Endothelial cell of umbilical vein (primary cell): Measurements from ENCODE around the gene LHFPL4. TPM values are rescaled to one million over a fixed set of nuclear protein-coding genes. Genes with fewer than 3 reads are reported as not detected.

ENCODE experiments used
- BruUV-seq: library from RNA; stranded (reverse); fragments of 400-500 nt; replicated peaks from 2 replicates; lab custom pipeline; 2021; lab: Mats Ljungman, UMichigan
- CTCF ChIA-PET: fragments of 300-600, 350-600 bp; sonication (Branson Sonifier 250); formaldehyde crosslinking; loops from one replicate; lab custom pipeline; 2021; ENCODE audit warnings: antibody characterized with exemption, inconsistent platforms; lab: Charles Lee
- POLR2A ChIA-PET: fragments of 300-600, 350-600 bp; sonication (Branson Sonifier 250); formaldehyde crosslinking; loops from one replicate; lab custom pipeline; 2021; ENCODE audit warnings: antibody characterized with exemption, inconsistent platforms; lab: Charles Lee
- DNase-seq: peaks from one replicate; pipeline ENCODE4 v3.0.0-alpha.2; 2011; ENCODE audit warnings: low read depth, low spot score
- FAIRE-seq: peaks from 2 replicates; lab custom pipeline; 2011; peaks lifted over from hg19 to GRCh38; lab: Jason Lieb, UNC
- H2AFZ ChIP-seq: 2 replicates; pipeline ENCODE4 v1.6.0; 2012; ENCODE audit warnings: low read depth, low read length, control low read depth, inconsistent platforms
- H3K27ac ChIP-seq: 2 replicates; pipeline ENCODE4 v1.5.1; 2011; ENCODE audit warnings: low read depth, mild to moderate bottlenecking, control low read depth, low read length, moderate library complexity; ENCODE audit not compliant: insufficient read depth
- H3K27me3 ChIP-seq, 2 experiments: 2 replicates each; pipeline versions ENCODE4 v1.6.0 to v1.6.1; 2011; ENCODE audit warnings: low read length in 2 of 2, mixed read lengths in 1 of 2; ENCODE audit not compliant: control insufficient read depth in 2 of 2, insufficient read depth in 2 of 2
- H3K36me3 ChIP-seq, 2 experiments: 2 replicates in 1 of 2; 3 replicates in 1 of 2; pipeline ENCODE4 v1.5.1; 2011; ENCODE audit warnings: low read length in 2 of 2, mild to moderate bottlenecking in 1 of 2, moderate library complexity in 1 of 2; ENCODE audit not compliant: control insufficient read depth in 2 of 2, insufficient read depth in 2 of 2; ENCODE audit errors: extremely low read depth in 1 of 2
- H3K4me1 ChIP-seq: 3 replicates; pipeline ENCODE4 v1.5.1; 2011; ENCODE audit warnings: mild to moderate bottlenecking, low read length; ENCODE audit not compliant: control insufficient read depth, insufficient read depth; ENCODE audit errors: extremely low read depth
- H3K4me2 ChIP-seq: 2 replicates; pipeline ENCODE4 v1.6.1; 2011; ENCODE audit warnings: low read length, control low read depth, mixed read lengths; ENCODE audit not compliant: insufficient read depth
- H3K4me3 ChIP-seq, 3 experiments: fragments of 200-600 bp in 1 of 3; sonication (generic), shearing (Covaris generic) in 1 of 3; replicated peaks in 1 of 3; 2 replicates each; pipeline ENCODE4 v1.5.1; 2011 to 2016; ENCODE audit warnings: control low read depth in 3 of 3, low read length in 3 of 3, mild to moderate bottlenecking in 2 of 3, inconsistent platforms in 1 of 3, low read depth in 1 of 3, moderate library complexity in 1 of 3; ENCODE audit not compliant: insufficient read depth in 1 of 3
- H3K79me2 ChIP-seq: 2 replicates; pipeline ENCODE4 v1.6.0; 2012; ENCODE audit warnings: low read length, inconsistent platforms; ENCODE audit not compliant: control insufficient read depth, insufficient read depth
- H3K9ac ChIP-seq: replicated peaks from 2 replicates; pipeline ENCODE3; 2011; ENCODE audit warnings: low read length, control low read depth; ENCODE audit not compliant: insufficient read depth; ENCODE audit errors: extremely low read depth
- H3K9me1 ChIP-seq: replicated peaks from 3 replicates; pipeline ENCODE4 v1.6.0; 2011; ENCODE audit warnings: mild to moderate bottlenecking, low read length; ENCODE audit not compliant: control insufficient read depth, insufficient read depth; ENCODE audit errors: extremely low read depth
- H3K9me3 ChIP-seq: replicated peaks from 2 replicates; pipeline ENCODE4 v1.5.1; 2012; ENCODE audit warnings: low read length, inconsistent platforms; ENCODE audit not compliant: control insufficient read depth, insufficient read depth
- H4K20me1 ChIP-seq: replicated peaks from 2 replicates; pipeline ENCODE3; 2011; ENCODE audit warnings: mild to moderate bottlenecking, low read length; ENCODE audit not compliant: control insufficient read depth, insufficient read depth; ENCODE audit errors: extremely low read depth
- EZH2 ChIP-seq: IDR thresholded peaks from 2 replicates; pipeline ENCODE4 v1.6.1; 2012; ENCODE audit warnings: borderline replicate concordance, low read depth, mild to moderate bottlenecking, moderate library complexity, low read length, inconsistent platforms; ENCODE audit not compliant: severe bottlenecking
- FOS ChIP-seq: IDR thresholded peaks from 2 replicates; pipeline ENCODE4 v1.6.1; 2011; ENCODE audit warnings: mild to moderate bottlenecking, low read length, moderate library complexity, borderline replicate concordance; ENCODE audit not compliant: insufficient read depth
- GATA2 ChIP-seq: IDR thresholded peaks from 2 replicates; pipeline ENCODE4 v1.7.0; 2011; ENCODE audit warnings: low read depth, mild to moderate bottlenecking, moderate library complexity, mixed read lengths, low read length; ENCODE audit not compliant: insufficient read length, insufficient read depth
- JUN ChIP-seq: IDR thresholded peaks from 2 replicates; pipeline ENCODE4 v1.6.1; 2011; ENCODE audit warnings: borderline replicate concordance, low read depth; ENCODE audit not compliant: insufficient read length, insufficient read depth
- MYC ChIP-seq: IDR thresholded peaks from one replicate; pipeline ENCODE4 v1.6.1; 2011; ENCODE audit warnings: mild to moderate bottlenecking, low read depth, low read length
- POLR2A ChIP-seq: IDR thresholded peaks from 2 replicates; pipeline ENCODE4 v1.6.1; 2012; ENCODE audit warnings: low read depth, mild to moderate bottlenecking, control low read depth, low read length
- POLR2AphosphoS5 ChIP-seq: IDR thresholded peaks from 2 replicates; pipeline ENCODE4 v1.6.1; 2012; ENCODE audit warnings: low read depth, mild to moderate bottlenecking, control low read depth, low read length, moderate library complexity; ENCODE audit not compliant: insufficient read depth
- dilution Hi-C: fragments of 300-500 bp; cut with MboI; formaldehyde crosslinking; loops from one replicate; pipeline ENCODE4 v1.15.0; 2019; ENCODE audit warnings: low sequenced_read_pairs; ENCODE audit not compliant: extremely low pct_ligation_motif_present
- intact Hi-C: fragments of 100-400 bp; cut with micrococcal nuclease; formaldehyde crosslinking; loops from one replicate; pipeline ENCODE4 v1.10.0; 2022
- polyA plus RNA-seq, 4 experiments: library from polyadenylated mRNA; depleted of rRNA in 3 of 4; stranded (reverse) in 3 of 4; unstranded in 1 of 4; fragments of >200 nt; gene quantifications; 2 replicates each; pipeline versions ENCODE4 v1.2.1 to v1.2.3, GENCODE V29; 2011 to 2012; ENCODE audit warnings: missing spikeins in 1 of 4
- total RNA-seq: library from RNA; stranded (reverse); gene quantifications from 2 replicates; pipeline ENCODE4 v1.2.3, GENCODE V29; 2021
- TF ChIP-seq, protein P1 (sequence below), 2 donors: IDR thresholded peaks; 1 replicate in 1 of 2; 2 replicates in 1 of 2; pipeline ENCODE4 v1.5.1; 2011; ENCODE audit warnings: low read length in 2 of 2, mild to moderate bottlenecking in 2 of 2, moderate library complexity in 2 of 2, control low read depth in 1 of 2, inconsistent platforms in 1 of 2, low read depth in 1 of 2; ENCODE audit not compliant: insufficient read depth in 1 of 2; ENCODE audit errors: extremely low read depth in 1 of 2
- TF ChIP-seq, protein P2 (sequence below): IDR thresholded peaks from 2 replicates; pipeline ENCODE4 v1.6.1; 2011; ENCODE audit not compliant: insufficient read depth, insufficient read length

LHFPL4 gene
- total and polyA plus RNA-seq, 2 donors (not counting 3 experiments of a cell fraction or from before 2014, with no cell fraction given), result not detected

DNA sequence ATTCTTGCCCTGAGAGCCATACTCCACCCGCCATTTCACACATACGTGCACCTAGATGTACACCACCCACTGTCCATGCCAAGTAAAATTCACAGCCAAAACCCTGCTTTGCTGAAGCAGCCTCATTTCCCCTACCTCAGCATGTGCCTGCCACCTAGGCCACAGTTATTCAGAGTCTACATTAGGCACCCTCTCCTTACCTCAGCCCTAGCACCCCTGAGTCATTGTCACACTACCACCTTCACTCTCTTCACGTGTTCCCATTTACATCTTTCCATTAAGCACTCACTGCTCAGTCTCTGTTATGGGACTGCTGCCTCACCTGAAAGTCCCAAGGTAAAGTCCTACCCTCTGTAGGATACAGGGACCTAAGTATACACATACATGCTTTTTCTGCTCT is 86.2 kb downstream of the LHFPL4 start:
- no TSS peak for BruUV-seq
- FAIRE-seq (no peak), DNase-seq (no peak)
- H3K79me2 ChIP-seq, result peaks cover 20% of the 10 kb centered on the region
- TF ChIP-seq GATA2, result no peak
- TF ChIP-seq EZH2, result no peak
- TF ChIP-seq, protein P1, sequence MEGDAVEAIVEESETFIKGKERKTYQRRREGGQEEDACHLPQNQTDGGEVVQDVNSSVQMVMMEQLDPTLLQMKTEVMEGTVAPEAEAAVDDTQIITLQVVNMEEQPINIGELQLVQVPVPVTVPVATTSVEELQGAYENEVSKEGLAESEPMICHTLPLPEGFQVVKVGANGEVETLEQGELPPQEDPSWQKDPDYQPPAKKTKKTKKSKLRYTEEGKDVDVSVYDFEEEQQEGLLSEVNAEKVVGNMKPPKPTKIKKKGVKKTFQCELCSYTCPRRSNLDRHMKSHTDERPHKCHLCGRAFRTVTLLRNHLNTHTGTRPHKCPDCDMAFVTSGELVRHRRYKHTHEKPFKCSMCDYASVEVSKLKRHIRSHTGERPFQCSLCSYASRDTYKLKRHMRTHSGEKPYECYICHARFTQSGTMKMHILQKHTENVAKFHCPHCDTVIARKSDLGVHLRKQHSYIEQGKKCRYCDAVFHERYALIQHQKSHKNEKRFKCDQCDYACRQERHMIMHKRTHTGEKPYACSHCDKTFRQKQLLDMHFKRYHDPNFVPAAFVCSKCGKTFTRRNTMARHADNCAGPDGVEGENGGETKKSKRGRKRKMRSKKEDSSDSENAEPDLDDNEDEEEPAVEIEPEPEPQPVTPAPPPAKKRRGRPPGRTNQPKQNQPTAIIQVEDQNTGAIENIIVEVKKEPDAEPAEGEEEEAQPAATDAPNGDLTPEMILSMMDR (IDR thresholded peaks at IDR 0.05; ENCODE audit: extremely low read depth in 1 of 2, insufficient read depth in 1 of 2, low read depth in 1 of 2, low read length in 2 of 2), result no peak
- no peaks in the 10 kb centered on the region for H3K27me3 ChIP-seq
- H3K4me2 ChIP-seq, result no peak overlapping the region
- POLR2A ChIA-PET, result no interaction called here
- H3K9me1 ChIP-seq, result no peaks in the 10 kb centered on the region
- H3K9me3 ChIP-seq, result no peaks in the 10 kb centered on the region
- no peaks in the 10 kb centered on the region for H4K20me1 ChIP-seq
- intact Hi-C loops (no loop called here), dilution Hi-C loops (no loop called here)
- H3K9ac ChIP-seq, result no peak overlapping the region
- CTCF ChIA-PET, result no interaction called here
- H2AFZ ChIP-seq, result no peak overlapping the region
- no peak overlapping the region for H3K27ac ChIP-seq
- no peak overlapping the region for H3K4me3 ChIP-seq
- peaks cover 53 to 59% of the 10 kb centered on the region in 2 experiments for H3K36me3 ChIP-seq
- no peaks in the 10 kb centered on the region for H3K4me1 ChIP-seq

- Histone ChIP-seq H3K36me3 (peaks cover 7 to 28% of the 10 kb centered on the region in 2 experiments), H4K20me1 (no peaks in the 10 kb centered on the region), H3K79me2 (peaks cover 8% of the 10 kb centered on the region), H3K9ac (no peak overlapping the region), H3K27ac (no peak overlapping the region), H3K9me1 (no peaks in the 10 kb centered on the region), H3K27me3 (no peaks in the 10 kb centered on the region), H3K9me3 (no peaks in the 10 kb centered on the region), H3K4me2 (no peak overlapping the region), H2AFZ (no peak overlapping the region), H3K4me3 (no peak overlapping the region), H3K4me1 (no peaks in the 10 kb centered on the region)
- no TSS peak for BruUV-seq
- dilution Hi-C loops (no loop called here), intact Hi-C loops (no loop called here)
- DNase-seq, result peak; percentile 52
- ChIA-PET CTCF (no interaction called here), POLR2A (no interaction called here)
- no peak for FAIRE-seq
- TF ChIP-seq JUN (no peak), MYC (no peak), POLR2A (no peak), EZH2 (no peak), POLR2AphosphoS5 (no peak), GATA2 (no peak), FOS (no peak)
- TF ChIP-seq, protein P2, sequence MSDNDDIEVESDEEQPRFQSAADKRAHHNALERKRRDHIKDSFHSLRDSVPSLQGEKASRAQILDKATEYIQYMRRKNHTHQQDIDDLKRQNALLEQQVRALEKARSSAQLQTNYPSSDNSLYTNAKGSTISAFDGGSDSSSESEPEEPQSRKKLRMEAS, result no peak
- TF ChIP-seq, protein P1 (IDR thresholded peaks at IDR 0.05; ENCODE audit: extremely low read depth in 1 of 2, insufficient read depth in 1 of 2, low read depth in 1 of 2, low read length in 2 of 2), result no peak
Measured at GRCh38 chr3:9455596-9456131, 98.0 kb downstream of the LHFPL4 start.
